GM21528 (cell line): ENCODE results near the gene MAST4.

ENCODE experiments used
- ATAC-seq: cut with Tn5 transposase; IDR thresholded peaks from one replicate; pipeline ENCODE4 v1.9.1; 2021; ENCODE audit warnings: mild to moderate bottlenecking, moderate library complexity; ENCODE audit not compliant: unreplicated experiment, low FRiP score

MAST4 gene

GRCh38 chr5:66829826-66830225 is 233.6 kb downstream of the MAST4 start:
- no peak for ATAC-seq

- ATAC-seq, result no peak
These were observed 234.4 kb downstream of the MAST4 start for GRCh38 chr5:66830636-66831035.

DNA sequence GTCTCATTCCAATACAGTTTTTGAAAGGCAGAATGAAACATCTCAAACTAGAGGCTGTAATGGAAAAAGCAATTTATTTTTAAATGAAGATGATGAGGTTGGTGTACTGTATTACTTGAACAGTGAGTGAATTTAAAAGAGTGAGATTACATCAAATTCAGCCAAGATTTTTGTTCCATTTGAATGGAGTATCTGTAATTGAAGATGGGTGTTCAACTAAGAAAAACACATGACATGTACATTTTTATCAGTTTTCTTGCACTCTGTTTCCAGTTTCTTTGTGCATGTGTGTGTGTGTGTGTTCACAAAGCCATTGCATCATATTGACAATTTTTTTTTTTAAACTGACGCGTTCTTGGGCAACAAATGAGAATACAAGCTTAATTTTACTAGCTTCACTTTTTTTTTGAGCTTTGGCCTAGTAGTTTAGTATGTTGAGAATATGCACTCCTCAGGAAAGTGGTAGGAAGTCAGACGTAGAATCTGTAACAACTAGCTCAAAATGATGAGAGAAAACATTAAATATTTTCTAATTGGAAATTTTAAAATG is 243.5 kb downstream of the MAST4 start:
- ATAC-seq, result no peak

DNA sequence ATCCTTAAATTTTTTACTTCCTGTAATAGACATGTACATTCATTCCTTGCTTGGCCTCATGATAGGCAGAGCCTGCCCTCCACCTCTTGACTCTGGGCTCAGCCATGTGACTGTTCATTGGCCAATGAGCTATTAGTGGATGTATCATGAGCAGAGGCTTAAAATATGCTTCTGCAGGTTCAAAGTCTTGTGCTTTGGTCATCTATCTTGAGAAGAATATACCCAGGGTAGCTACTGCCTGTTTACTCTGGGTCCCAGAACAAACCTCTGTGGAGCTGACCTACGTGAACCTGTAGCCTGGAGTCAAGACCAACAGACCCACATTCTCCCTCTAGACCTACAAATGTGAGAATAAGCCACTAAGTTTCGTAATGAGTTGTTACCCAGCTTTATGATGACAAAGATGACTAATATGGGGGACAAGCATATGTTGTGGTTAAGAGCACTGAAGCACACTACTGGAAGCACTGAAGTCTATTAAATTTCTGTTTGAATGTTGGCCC is 244.4 kb downstream of the MAST4 start:
- ATAC-seq, result peak; percentile 100

DNA sequence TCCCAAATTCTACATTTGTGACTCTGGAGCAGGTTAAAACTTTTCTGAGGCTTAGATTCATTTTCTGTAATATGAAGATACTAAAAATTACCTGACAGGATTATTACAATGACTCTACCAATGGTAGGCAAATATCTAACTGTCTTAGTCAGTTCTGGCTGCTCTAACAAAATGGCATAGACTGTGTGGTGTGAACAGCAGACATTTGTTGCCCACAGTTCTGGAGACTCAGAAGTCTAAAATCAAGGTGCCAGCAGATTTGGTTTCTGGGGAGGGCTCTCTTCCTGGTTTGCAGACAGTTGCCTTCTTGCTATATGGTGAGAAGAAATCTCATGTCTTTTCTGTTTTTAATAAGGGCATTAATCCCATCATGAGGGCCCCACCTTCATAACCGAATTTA is 245.1 kb downstream of the MAST4 start:
- ATAC-seq, result no peak

- no peak for ATAC-seq
These were observed 246.3 kb downstream of the MAST4 start for GRCh38 chr5:66842540-66842939.

DNA sequence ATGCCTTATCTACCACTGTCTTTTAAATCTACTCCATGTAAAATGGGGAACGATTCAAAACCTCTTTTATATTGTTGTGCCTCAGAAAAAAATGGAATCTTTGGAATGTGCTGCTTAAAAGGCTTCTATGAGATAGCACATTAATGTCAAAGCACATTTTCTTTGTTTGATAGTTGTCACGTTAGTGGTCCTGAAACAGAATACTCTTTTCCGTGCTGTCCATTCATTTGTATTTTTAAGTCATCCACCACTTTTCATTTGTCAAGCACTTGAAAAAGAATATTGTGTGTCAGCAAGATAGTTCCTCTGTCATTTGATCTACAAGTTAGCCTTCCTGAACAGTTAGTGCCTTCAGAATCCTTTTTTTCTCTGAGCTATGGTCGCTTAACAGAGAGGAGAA is 246.9 kb downstream of the MAST4 start:
- no peak for ATAC-seq

DNA sequence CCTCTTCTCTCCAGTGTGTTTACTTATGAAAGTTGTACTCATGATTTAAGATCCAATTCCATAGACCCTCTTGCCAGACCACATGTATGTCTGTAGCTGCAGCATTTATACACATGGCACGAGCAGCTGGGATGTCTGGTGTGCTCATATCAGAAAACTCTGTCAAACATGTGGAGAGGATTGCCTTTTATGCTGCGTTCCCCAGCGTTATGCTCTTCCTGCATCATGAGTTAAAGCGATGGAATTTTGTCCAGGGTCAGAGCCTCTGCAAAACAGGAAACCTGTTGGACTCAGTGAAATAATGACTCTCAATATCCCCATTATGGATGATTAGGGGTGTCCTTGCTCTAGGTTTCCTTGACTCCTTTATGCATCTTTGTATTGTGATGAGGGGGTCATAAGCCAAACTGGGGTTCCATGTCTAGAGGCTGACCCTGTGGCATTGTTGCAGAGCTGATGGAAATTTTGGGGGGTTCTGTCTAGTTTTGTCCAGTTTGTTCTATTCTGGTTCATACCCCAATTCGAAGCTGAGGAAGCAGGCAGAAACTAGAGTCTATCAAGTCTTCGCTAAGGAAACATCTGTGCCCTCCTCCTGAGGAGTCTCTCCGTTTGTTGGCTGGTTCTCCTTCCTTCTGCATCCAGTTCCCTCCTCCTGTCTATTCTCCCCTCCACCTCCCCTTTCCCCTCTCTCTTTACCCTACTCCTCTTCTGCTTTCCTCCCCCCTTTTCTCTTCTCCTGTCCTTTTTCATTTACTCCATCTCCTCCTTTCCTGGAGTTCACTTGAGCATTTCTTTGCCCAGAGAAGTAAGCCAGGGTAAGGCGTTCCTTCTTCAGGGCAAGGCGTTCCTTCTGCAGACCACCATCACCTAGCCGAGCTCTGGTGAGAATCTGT is 252.8 kb downstream of the MAST4 start:
- ATAC-seq, result no peak

GRCh38 chr5:66849803-66850202 is 253.6 kb downstream of the MAST4 start:
- ATAC-seq, result no peak

GRCh38 chr5:66850354-66851075 is 254.3 kb downstream of the MAST4 start:
- ATAC-seq, result no peak

- ATAC-seq, result no peak
These were observed 255.1 kb downstream of the MAST4 start for GRCh38 chr5:66851306-66851705.

- ATAC-seq, result no peak
These were observed 258.2 kb downstream of the MAST4 start for GRCh38 chr5:66854416-66854815.

GRCh38 chr5:66856041-66856805 is 260.0 kb downstream of the MAST4 start:
- ATAC-seq, result no peak

- no peak for ATAC-seq
These were observed 263.3 kb downstream of the MAST4 start for GRCh38 chr5:66859526-66859925.

- ATAC-seq, result no peak
These were observed 264.2 kb downstream of the MAST4 start for GRCh38 chr5:66860199-66860975.

GRCh38 chr5:66861402-66861801 is 265.2 kb downstream of the MAST4 start:
- ATAC-seq, result no peak

DNA sequence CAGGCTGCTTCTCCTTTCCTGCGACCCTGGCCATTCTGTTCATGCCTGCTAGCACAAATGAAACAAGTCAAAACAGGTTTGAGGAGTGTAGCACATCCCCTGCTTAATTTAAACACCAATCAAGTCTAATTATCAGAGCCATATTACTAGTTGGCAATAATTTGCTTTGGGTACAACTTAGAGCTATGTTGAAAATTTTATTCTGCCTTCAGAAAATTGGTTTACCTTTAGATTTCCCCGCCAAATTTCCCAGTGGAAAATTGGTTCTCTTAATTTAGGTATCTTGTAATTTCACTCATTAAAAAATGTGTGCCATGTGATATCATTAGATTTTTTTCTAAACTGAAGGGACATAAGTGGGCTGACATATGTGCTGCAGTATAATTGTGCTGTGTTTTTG is 265.8 kb downstream of the MAST4 start:
- no peak for ATAC-seq

- no peak for ATAC-seq
These were observed 267.3 kb downstream of the MAST4 start for GRCh38 chr5:66863243-66864170.
